Astrocyte (in vitro differentiated cells and primary cell): Measurements from ENCODE around the gene BOD1L1.

ENCODE experiments used
- CTCF ChIP-seq: IDR thresholded peaks from 2 replicates; pipeline ENCODE4 v1.5.1; 2011; ENCODE audit warnings: low read depth, mild to moderate bottlenecking, inconsistent platforms, low read length, moderate library complexity; ENCODE audit not compliant: insufficient read depth
- EZH2 ChIP-seq: IDR thresholded peaks from 2 replicates; pipeline ENCODE4 v1.6.1; 2012; ENCODE audit warnings: mild to moderate bottlenecking, low read length, inconsistent platforms; ENCODE audit not compliant: insufficient read depth

DNA sequence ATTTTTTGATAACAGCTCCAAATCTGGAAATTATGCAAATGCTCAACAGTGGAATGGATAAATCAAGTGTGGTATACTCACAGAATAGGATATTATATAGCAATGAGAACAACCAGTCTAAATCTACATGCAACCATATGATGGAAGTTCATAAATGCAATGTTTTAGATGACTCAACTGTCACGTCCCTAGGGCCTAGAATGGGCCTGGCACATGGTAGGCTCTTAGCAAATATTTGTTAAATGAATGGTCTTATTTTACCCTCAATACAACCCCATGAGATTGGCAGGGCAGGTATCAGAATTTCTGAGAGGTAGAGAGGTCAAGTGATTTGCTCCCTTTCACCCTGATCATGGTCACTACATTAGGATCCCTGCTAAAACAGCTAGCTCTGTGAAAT is 68.6 kb downstream of the BOD1L1 start:
- TF ChIP-seq CTCF, result no peak
- no peak for TF ChIP-seq EZH2
